ENCODE results near the gene CACNA1B.

- TF ChIP-seq CTCF (IDR thresholded peaks at IDR 0.05) (no peak), POLR2AphosphoS5 (IDR thresholded peaks at IDR 0.05) (no peak), POLR2A (IDR thresholded peaks at IDR 0.05; ENCODE audit: low read depth) (no peak)
These were observed 190.2 kb downstream of the CACNA1B start for GRCh38 chr9:138067613-138068367.

Data from esophagus muscularis mucosa (tissue), 3 donors.